ENCODE data around the gene GPR153.
"Not testable (repeated sequence)": the region's sequence is repeated elsewhere in the genome, so short reads cannot be mapped to it uniquely, and the experiment has no call there.

The GPR153 gene

GRCh38 chr1:6222636-6223035 is 38.3 kb downstream of the GPR153 start:
- no peak for DNase-seq

- DNase-seq, result no peak
These were observed 39.6 kb downstream of the GPR153 start for GRCh38 chr1:6221210-6221784.

- DNase-seq, result peak; percentile 78
These were observed 40.7 kb downstream of the GPR153 start for GRCh38 chr1:6220236-6220635.

GRCh38 chr1:6219641-6220040 is 41.3 kb downstream of the GPR153 start:
- DNase-seq, result not testable (repeated sequence)

- DNase-seq, result no peak
These were observed 42.3 kb downstream of the GPR153 start for GRCh38 chr1:6218375-6219164.

- no peak for DNase-seq
These were observed 48.5 kb downstream of the GPR153 start for GRCh38 chr1:6212193-6212959.

- no peak for DNase-seq
These were observed 49.2 kb downstream of the GPR153 start for GRCh38 chr1:6211731-6212130.

- no peak for DNase-seq
These were observed 50.1 kb downstream of the GPR153 start for GRCh38 chr1:6210591-6211355.

- DNase-seq, result no peak
These were observed 51.0 kb downstream of the GPR153 start for GRCh38 chr1:6209661-6210580.

GRCh38 chr1:6208723-6209660 is 51.9 kb downstream of the GPR153 start:
- peak; percentile 80 for DNase-seq

GRCh38 chr1:6207921-6208320 is 53.0 kb downstream of the GPR153 start:
- DNase-seq, result no peak

- no peak for DNase-seq
These were observed 53.6 kb downstream of the GPR153 start for GRCh38 chr1:6207075-6207885.

GRCh38 chr1:6206520-6206855 is 54.4 kb downstream of the GPR153 start:
- DNase-seq, result no peak

GRCh38 chr1:6205849-6206519 is 54.9 kb downstream of the GPR153 start, which contains the start of gene RNF207:
RNF207 (plus strand) TSS chr1:6206119; CDS start chr1:6206536, 417 bp downstream.
- DNase-seq, result peak; percentile 86

GRCh38 chr1:6202256-6202655 is 58.6 kb downstream of the GPR153 start:
- no peak for DNase-seq

GRCh38 chr1:6200188-6200809 is 60.6 kb downstream of the GPR153 start:
- no peak for DNase-seq

GRCh38 chr1:6199298-6200187 is 61.4 kb downstream of the GPR153 start, which contains the start of gene RPL22:
RPL22 (minus strand) TSS chr1:6199595; CDS start chr1:6199573, 22 bp downstream.
- DNase-seq, result peak; percentile 99

All from islet precursor cell (in vitro differentiated cells).